Measurements from ENCODE around the gene NR3C2. TPM values are rescaled to one million over a fixed set of nuclear protein-coding genes. Genes with fewer than 3 reads are reported as not detected.

Gene NR3C2
- total RNA-seq, 1 experiment from 2014 or later = 1.6 TPM

DNA sequence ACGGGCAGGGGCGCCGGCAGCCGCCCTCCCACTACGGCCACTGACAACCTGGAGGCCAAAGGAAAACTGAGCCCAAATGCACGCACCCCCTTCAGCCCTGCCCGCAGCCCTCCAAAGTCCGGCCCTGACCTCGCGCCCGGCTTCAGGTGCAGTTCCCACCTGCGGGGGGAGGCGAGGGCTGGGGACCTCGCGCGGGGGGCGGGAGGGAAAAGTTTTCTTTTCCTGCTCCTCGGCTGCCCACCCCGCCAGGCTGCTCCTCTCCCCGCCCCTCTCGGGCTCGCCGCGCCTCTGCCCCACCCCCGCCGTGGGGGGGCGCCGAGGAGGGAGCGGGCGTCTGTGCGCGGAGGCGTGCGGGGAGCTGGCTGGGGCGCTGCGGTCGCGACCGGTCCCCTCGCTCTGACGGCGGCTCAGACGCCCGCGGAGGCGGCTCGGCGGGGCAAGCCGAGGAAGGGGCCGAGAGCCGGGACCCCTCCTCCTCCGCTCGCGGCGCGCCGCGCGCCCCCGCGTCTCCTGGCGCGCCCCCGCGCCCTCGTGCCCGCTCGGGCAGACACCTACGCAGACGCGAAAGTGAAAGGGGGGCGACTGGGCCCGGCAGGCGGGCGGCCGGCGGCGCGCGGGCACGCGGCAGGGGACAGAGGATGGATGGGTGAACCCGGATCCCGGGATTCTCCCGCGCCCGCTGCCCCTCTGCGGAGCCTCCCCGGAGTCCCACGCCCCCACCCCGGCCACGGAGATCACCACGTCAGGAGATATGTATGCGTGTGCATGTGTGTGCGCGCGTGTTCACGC is 3.1 kb upstream of the NR3C2 start:
- TF ChIP-seq, protein P1, sequence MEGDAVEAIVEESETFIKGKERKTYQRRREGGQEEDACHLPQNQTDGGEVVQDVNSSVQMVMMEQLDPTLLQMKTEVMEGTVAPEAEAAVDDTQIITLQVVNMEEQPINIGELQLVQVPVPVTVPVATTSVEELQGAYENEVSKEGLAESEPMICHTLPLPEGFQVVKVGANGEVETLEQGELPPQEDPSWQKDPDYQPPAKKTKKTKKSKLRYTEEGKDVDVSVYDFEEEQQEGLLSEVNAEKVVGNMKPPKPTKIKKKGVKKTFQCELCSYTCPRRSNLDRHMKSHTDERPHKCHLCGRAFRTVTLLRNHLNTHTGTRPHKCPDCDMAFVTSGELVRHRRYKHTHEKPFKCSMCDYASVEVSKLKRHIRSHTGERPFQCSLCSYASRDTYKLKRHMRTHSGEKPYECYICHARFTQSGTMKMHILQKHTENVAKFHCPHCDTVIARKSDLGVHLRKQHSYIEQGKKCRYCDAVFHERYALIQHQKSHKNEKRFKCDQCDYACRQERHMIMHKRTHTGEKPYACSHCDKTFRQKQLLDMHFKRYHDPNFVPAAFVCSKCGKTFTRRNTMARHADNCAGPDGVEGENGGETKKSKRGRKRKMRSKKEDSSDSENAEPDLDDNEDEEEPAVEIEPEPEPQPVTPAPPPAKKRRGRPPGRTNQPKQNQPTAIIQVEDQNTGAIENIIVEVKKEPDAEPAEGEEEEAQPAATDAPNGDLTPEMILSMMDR (conservative IDR thresholded peaks at IDR 0.05; ENCODE audit: low read depth, low read length) = no peak
- no peak for TF ChIP-seq EZH2 (IDR thresholded peaks at IDR 0.05; ENCODE audit: borderline replicate concordance, low read depth, low read length, poor library complexity, severe bottlenecking)
- Histone ChIP-seq H3K4me1 (ENCODE audit: insufficient read depth, low read length, poor library complexity, severe bottlenecking) (peaks cover 22% of the 10 kb centered on the region), H3K27ac (ENCODE audit: low read depth, low read length, poor library complexity, severe bottlenecking) (no peak overlapping the region), H3K36me3 (ENCODE audit: insufficient read depth, low read length, poor library complexity, severe bottlenecking) (no peaks in the 10 kb centered on the region), H3K9me3 (ENCODE audit: low read depth, low read length, poor library complexity, severe bottlenecking) (no peaks in the 10 kb centered on the region), H3K4me3 (ENCODE audit: low read depth, low read length, poor library complexity, severe bottlenecking) (peak overlapping the region; percentile 72), H3K27me3 (replicated peaks; ENCODE audit: insufficient read depth, low read depth, low read length, poor library complexity) (peaks cover 19% of the 10 kb centered on the region)
- no TSS peak for BruUV-seq (replicated peaks)
- ChIA-PET CTCF (no interaction called here), POLR2A (ENCODE audit: low non-redundant PET) (no interaction called here)
- intact Hi-C loops (cut with micrococcal nuclease; ENCODE audit: unreplicated experiment) = loop anchor here (10.0 kb wide), 3 partner anchors 820 to 1450 kb away; no protein-coding TSS in a partner anchor
- DNase-seq (ENCODE audit: low spot score) = peak; percentile 55

DNA sequence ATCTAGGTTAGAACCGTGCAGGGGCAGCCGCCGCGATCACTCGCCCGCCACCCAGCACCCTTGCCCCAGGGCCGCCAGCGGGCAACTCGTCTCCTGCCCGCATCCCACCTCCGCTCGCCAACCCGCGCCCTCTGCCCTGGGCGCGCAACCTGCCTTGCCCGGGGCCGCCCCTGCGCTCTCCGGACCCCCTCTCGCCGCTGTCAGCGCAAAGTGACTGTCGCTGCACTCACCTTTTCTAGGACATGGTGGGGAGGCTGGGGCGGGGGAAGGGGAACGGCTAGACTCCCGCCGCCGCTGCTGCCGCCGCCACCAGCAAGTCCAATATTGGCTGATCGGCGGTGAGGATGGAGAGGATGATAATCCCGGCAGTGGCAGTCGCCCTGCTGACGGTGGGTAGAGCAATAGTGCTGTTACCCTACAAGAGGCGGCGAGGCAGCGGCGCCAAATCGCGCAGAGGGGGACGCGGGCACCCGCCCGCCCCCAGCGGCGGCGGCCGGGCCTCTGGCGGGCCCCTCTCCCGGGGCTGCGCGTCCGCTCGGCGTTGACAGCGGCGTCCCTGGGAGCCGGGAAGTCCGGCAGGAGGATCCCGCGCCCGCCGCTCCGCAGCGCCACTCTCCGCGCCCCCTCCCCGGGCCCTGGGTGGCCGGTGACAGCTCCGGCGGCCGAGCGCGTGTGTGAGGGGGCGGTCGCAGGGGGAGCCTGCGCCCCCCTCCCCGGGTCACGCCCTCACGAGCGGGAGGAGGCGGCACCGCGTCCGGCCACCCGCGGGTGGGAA is 2.3 kb upstream of the NR3C2 start:
- Histone ChIP-seq H3K4me1 (ENCODE audit: insufficient read depth, low read length, poor library complexity, severe bottlenecking) (peaks cover 22% of the 10 kb centered on the region), H3K9me3 (ENCODE audit: low read depth, low read length, poor library complexity, severe bottlenecking) (no peaks in the 10 kb centered on the region), H3K27ac (ENCODE audit: low read depth, low read length, poor library complexity, severe bottlenecking) (no peak overlapping the region), H3K36me3 (ENCODE audit: insufficient read depth, low read length, poor library complexity, severe bottlenecking) (no peaks in the 10 kb centered on the region), H3K27me3 (replicated peaks; ENCODE audit: insufficient read depth, low read depth, low read length, poor library complexity) (peaks cover 20% of the 10 kb centered on the region), H3K4me3 (ENCODE audit: low read depth, low read length, poor library complexity, severe bottlenecking) (peak overlapping the region; percentile 72)
- ChIA-PET POLR2A (ENCODE audit: low non-redundant PET) (no interaction called here), CTCF (no interaction called here)
- DNase-seq (ENCODE audit: low spot score) = peak; percentile 47
- TF ChIP-seq, protein P1 (conservative IDR thresholded peaks at IDR 0.05; ENCODE audit: low read depth, low read length) = no peak
- TF ChIP-seq EZH2 (IDR thresholded peaks at IDR 0.05; ENCODE audit: borderline replicate concordance, low read depth, low read length, poor library complexity, severe bottlenecking) = no peak
- no TSS peak for BruUV-seq (replicated peaks)
- intact Hi-C loops (cut with micrococcal nuclease; ENCODE audit: unreplicated experiment) = loop anchor here (10.0 kb wide), 3 partner anchors 820 to 1450 kb away; no protein-coding TSS in a partner anchor

DNA sequence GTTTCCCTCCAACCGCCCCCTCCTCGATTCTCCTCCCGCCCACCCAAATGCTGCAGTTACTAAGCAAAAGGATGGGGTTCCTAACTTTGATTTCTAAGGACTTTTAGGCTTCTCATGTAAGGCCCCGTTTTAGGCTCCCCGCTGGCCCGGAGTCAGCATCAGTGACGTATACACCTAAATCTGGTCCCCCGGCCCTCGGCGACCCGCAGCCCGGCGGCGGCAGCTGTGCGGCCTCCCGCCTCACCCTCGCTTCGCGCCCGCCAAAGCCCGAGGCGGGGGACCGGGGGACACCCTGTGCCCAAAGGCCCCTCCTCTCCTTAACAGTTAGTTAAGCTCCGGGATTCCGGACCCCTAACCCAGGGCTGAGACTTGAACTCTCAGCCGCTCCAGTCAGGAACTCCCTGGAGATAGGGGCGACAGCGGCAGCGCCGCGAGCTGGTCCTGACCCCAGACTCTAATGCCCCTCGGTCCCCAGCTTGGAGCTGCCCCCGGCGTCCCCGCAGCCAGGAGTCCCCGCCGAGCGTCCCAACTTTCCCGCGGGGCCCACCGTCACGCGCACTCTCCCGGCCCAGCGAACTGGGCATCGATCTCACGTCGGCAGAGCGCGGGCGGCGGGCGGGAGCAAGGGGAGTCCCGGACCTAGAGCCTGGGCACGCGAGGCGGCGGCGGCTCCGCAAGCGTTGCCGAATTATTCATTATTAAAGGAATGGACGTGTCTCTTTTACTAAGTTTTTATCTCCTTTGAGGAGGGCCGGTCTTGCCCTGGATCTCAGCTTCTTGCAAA is 1.5 kb upstream of the NR3C2 start:
- H3K36me3 ChIP-seq (ENCODE audit: insufficient read depth, low read length, poor library complexity, severe bottlenecking) = no peaks in the 10 kb centered on the region
- no TSS peak for BruUV-seq (replicated peaks)
- H3K9me3 ChIP-seq (ENCODE audit: low read depth, low read length, poor library complexity, severe bottlenecking) = no peaks in the 10 kb centered on the region
- H3K4me1 ChIP-seq (ENCODE audit: insufficient read depth, low read length, poor library complexity, severe bottlenecking) = peaks cover 22% of the 10 kb centered on the region
- POLR2A ChIA-PET (ENCODE audit: low non-redundant PET) = no interaction called here
- peak overlapping the region; percentile 72 for H3K4me3 ChIP-seq (ENCODE audit: low read depth, low read length, poor library complexity, severe bottlenecking)
- no peak for TF ChIP-seq EZH2 (IDR thresholded peaks at IDR 0.05; ENCODE audit: borderline replicate concordance, low read depth, low read length, poor library complexity, severe bottlenecking)
- TF ChIP-seq, protein P1 (conservative IDR thresholded peaks at IDR 0.05; ENCODE audit: low read depth, low read length) = no peak
- peaks cover 20% of the 10 kb centered on the region for H3K27me3 ChIP-seq (replicated peaks; ENCODE audit: insufficient read depth, low read depth, low read length, poor library complexity)
- CTCF ChIA-PET = interaction anchor here (0.6 kb wide), 1 partner anchor 128 kb away, joined by 8 read pairs; no protein-coding TSS in a partner anchor
- H3K27ac ChIP-seq (ENCODE audit: low read depth, low read length, poor library complexity, severe bottlenecking) = no peak overlapping the region
- intact Hi-C loops (cut with micrococcal nuclease; ENCODE audit: unreplicated experiment) = loop anchor here (10.0 kb wide), 3 partner anchors 821 to 1451 kb away; no protein-coding TSS in a partner anchor
- peak; percentile 25 for DNase-seq (ENCODE audit: low spot score)

Data from A673 (cell line).